Heart right ventricle (tissue), 16 donors: ENCODE measurements around the gene GPR52. TPM values are rescaled to one million over a fixed set of nuclear protein-coding genes. Genes with fewer than 3 reads are reported as not detected.

ENCODE experiments used
- ATAC-seq, 8 donors: fragments of 200-7000 bp; cut with Tn5 transposase; one replicate each; pipeline ENCODE4 v1.9.1; 2020; ENCODE audit warnings: mild to moderate bottlenecking in 8 of 8, moderate library complexity in 8 of 8, moderate number of reproducible peaks in 1 of 8
- DNase-seq, 2 donors: peaks; one replicate each; pipeline ENCODE4 v3.0.0-alpha.2; 2020
- H3K27ac ChIP-seq, 10 donors: fragments of 200-600 bp; sonication (generic) in 2 of 10; one replicate each; pipeline versions ENCODE4 v1.5.0 to v1.8.0; 2020 to 2022; ENCODE audit warnings: mild to moderate bottlenecking in 3 of 10
- H3K27me3 ChIP-seq, 7 donors: fragments of 200-600 bp; one replicate each; pipeline ENCODE4 v1.8.0; 2021 to 2022; ENCODE audit warnings: mild to moderate bottlenecking in 2 of 7
- H3K36me3 ChIP-seq, 9 donors: fragments of 200-600 bp; sonication (generic) in 1 of 9; one replicate each; pipeline versions ENCODE4 v1.5.0 to v1.8.0; 2020 to 2022; ENCODE audit warnings: mild to moderate bottlenecking in 2 of 9
- H3K4me1 ChIP-seq, 9 donors: fragments of 200-600 bp; sonication (generic) in 1 of 9; one replicate each; pipeline versions ENCODE4 v1.5.0 to v1.8.0; 2020 to 2022; ENCODE audit warnings: mild to moderate bottlenecking in 4 of 9
- H3K4me3 ChIP-seq, 10 donors: fragments of 200-600 bp; sonication (generic) in 2 of 10; one replicate each; pipeline versions ENCODE4 v1.5.0 to v1.8.0; 2020 to 2022; ENCODE audit warnings: mild to moderate bottlenecking in 7 of 10, moderate library complexity in 2 of 10
- H3K9me3 ChIP-seq, 11 donors: fragments of 200-600 bp in 10 of 11; sonication (generic) in 2 of 11; one replicate each; pipeline versions ENCODE4 v1.5.0 to v1.8.0; 2013 to 2022; ENCODE audit warnings: mild to moderate bottlenecking in 2 of 11, control low read depth in 1 of 11, moderate library complexity in 1 of 11
- intact Hi-C, 10 donors: fragments of 100-400 bp; cut with DNase I; formaldehyde crosslinking; loops; one replicate each; pipeline versions ENCODE4 v1.11.1 to v1.14.2; 2022
- polyA plus RNA-seq, 2 donors: library from polyadenylated mRNA; stranded (reverse); fragments of 200-250 nt; gene quantifications; one replicate each; pipeline ENCODE4 v1.2.3, GENCODE V29; 2013
- total RNA-seq, 10 donors: library from RNA; stranded (reverse); fragmentation: NEBNext Ultra II Directional in 3 of 10; extraction: Animal tissue kit (Norgen Biotek cat#: 25700) in 3 of 10; gene quantifications; one replicate each; pipeline versions ENCODE4 v1.2.1 to v1.2.4, GENCODE V29; 2021 to 2023
- TF ChIP-seq, protein P1 (sequence below), 9 donors: fragments of 200-600 bp; sonication (generic) in 2 of 9; IDR thresholded peaks; one replicate each; pipeline versions ENCODE4 v1.5.0 to v1.8.0; 2021 to 2022; ENCODE audit warnings: antibody characterized with exemption in 9 of 9, mild to moderate bottlenecking in 5 of 9, moderate library complexity in 1 of 9
- donor health status: Arrhythmogenic right ventricular cardiomyopathy.
- donor health status: ischemic (EF 13 %, LVEDD 7.1; RV severe dilation, severe dysfunction).
- donor health status: healthy with polysubstance abuse.
- donor health status: DM: no; HTN: yes; CAD: no.
- donor health status: DM: no; HTN: no; CAD: no.
- donor health status: ischemic (EF 25% LVEDD 6.9; RV normal size, moderate dysfunction).
- donor health status: ischemic (EF 25% LVEDD 5.7; RV mildly dilated, moderate dysfunction).
- donor health status: healthy.
- donor health status: DM: yes; HTN: yes; CAD: no.
- donor health status: Ischemic cardiomyopathy.
- donor health status: ischemic (EF 35%, LVEDD 5.7; RV mildly dilated, moderate dysfunction).
- donor health status: nonischemic (EF 11% LVEDD 7.7; RV severe dilation, severe dysfunction).
- donor health status: DM: yes; HTN: yes; CAD: no.
- donor health status: PGD.
- donor health status: ischemic (EF 29% LVEDD 5.4; RV normal size, mild dysfunction).
- donor health status: nonischemic (EF 23%, LVEDD 6.1; RV moderate dilation, normal function).

Gene GPR52
- total and polyA plus RNA-seq, 12 donors: 0.29 to 2.9 (median 1.4) TPM; not detected in 1

GRCh38 chr1:174497478-174497877 lies 49.7 kb downstream of the GPR52 start:
- TF ChIP-seq, protein P1, sequence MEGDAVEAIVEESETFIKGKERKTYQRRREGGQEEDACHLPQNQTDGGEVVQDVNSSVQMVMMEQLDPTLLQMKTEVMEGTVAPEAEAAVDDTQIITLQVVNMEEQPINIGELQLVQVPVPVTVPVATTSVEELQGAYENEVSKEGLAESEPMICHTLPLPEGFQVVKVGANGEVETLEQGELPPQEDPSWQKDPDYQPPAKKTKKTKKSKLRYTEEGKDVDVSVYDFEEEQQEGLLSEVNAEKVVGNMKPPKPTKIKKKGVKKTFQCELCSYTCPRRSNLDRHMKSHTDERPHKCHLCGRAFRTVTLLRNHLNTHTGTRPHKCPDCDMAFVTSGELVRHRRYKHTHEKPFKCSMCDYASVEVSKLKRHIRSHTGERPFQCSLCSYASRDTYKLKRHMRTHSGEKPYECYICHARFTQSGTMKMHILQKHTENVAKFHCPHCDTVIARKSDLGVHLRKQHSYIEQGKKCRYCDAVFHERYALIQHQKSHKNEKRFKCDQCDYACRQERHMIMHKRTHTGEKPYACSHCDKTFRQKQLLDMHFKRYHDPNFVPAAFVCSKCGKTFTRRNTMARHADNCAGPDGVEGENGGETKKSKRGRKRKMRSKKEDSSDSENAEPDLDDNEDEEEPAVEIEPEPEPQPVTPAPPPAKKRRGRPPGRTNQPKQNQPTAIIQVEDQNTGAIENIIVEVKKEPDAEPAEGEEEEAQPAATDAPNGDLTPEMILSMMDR (IDR thresholded peaks at IDR 0.05): no peak
- DNase-seq: no peak
- Histone ChIP-seq H3K27me3 (no peaks in the 10 kb centered on the region), H3K9me3 (no peaks in the 10 kb centered on the region), H3K27ac (no peak overlapping the region), H3K4me1 (peaks cover 0 to 12% (median 6%) of the 10 kb centered on the region in 9 donors), H3K36me3 (no peaks in the 10 kb centered on the region), H3K4me3 (no peak overlapping the region)
- peak in 2 of 8 donors; percentile 25 to 27 for ATAC-seq
- intact Hi-C loops: no loop called here
